Measurements from ENCODE around the gene SSH2.

The SSH2 gene

DNA sequence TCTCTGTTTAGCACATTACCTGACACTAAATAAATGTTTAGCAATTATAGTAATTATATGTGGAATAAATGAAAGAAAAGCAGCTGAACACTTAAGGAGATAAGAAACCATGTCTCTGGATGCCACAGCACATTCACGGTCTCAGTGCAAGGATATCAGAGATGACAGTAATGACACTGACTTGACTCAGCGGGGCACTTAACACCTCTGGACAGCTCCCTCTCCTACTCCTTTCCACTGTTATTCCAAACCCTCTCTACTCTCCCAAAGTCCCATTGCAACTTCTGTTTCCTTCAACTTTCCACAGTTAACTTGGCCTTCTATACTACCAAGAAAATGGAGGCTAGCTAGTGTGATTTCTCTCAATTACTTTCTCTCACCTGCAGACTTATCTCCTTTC is 214.3 kb downstream of the SSH2 start:
- no peak for ATAC-seq

DNA sequence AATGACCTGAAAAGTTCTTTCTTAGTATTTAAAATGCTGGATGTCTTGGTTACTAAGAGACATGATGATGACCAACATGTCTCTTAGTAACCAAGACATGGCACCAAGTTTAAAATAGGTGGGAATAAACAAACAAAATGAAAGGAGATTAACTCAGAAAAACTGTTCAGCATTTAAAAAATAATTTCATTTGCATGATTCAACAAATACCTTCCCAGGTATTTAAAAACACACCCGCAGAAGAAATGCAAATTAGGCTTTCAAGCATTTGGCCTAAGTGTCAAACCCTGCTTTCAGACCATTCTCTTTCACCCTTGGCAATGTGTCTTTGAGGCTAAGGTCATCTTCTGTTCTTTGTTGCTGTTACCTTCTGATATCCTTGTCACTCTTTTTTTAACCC is 215.9 kb downstream of the SSH2 start:
- no peak for TF ChIP-seq ZFP3 (CRISPR knock-in tag; IDR thresholded peaks at IDR 0.05)
- TF ChIP-seq BACH2 (CRISPR knock-in tag; IDR thresholded peaks at IDR 0.05; ENCODE audit: borderline replicate concordance) = no peak
- no peak for TF ChIP-seq ZNF70 (CRISPR knock-in tag; IDR thresholded peaks at IDR 0.05)
- TF ChIP-seq TOX (CRISPR knock-in tag; IDR thresholded peaks at IDR 0.05; ENCODE audit: borderline replicate concordance) = no peak
- no peak for TF ChIP-seq ESRRG (CRISPR knock-in tag; IDR thresholded peaks at IDR 0.05)
- no peak for TF ChIP-seq ZNF8 (CRISPR knock-in tag; IDR thresholded peaks at IDR 0.05)
- no peak for TF ChIP-seq ZNF565 (CRISPR knock-in tag; conservative IDR thresholded peaks at IDR 0.05; ENCODE audit: low read depth)
- TF ChIP-seq ZFP30 (CRISPR knock-in tag; IDR thresholded peaks at IDR 0.05) = no peak
- TF ChIP-seq OSR1 (CRISPR knock-in tag; IDR thresholded peaks at IDR 0.05) = no peak
- TF ChIP-seq ARNTL (CRISPR knock-in tag; IDR thresholded peaks at IDR 0.05; ENCODE audit: borderline replicate concordance, low read depth) = no peak
- TF ChIP-seq, protein P1, sequence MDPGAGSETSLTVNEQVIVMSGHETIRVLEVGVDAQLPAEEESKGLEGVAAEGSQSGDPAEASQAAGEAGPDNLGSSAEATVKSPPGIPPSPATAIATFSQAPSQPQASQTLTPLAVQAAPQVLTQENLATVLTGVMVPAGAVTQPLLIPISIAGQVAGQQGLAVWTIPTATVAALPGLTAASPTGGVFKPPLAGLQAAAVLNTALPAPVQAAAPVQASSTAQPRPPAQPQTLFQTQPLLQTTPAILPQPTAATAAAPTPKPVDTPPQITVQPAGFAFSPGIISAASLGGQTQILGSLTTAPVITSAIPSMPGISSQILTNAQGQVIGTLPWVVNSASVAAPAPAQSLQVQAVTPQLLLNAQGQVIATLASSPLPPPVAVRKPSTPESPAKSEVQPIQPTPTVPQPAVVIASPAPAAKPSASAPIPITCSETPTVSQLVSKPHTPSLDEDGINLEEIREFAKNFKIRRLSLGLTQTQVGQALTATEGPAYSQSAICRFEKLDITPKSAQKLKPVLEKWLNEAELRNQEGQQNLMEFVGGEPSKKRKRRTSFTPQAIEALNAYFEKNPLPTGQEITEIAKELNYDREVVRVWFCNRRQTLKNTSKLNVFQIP (CRISPR knock-in tag; IDR thresholded peaks at IDR 0.05; ENCODE audit: borderline replicate concordance, low read depth) = no peak
- TF ChIP-seq CSDC2 (CRISPR knock-in tag; IDR thresholded peaks at IDR 0.05) = no peak
- TF ChIP-seq, protein P2, sequence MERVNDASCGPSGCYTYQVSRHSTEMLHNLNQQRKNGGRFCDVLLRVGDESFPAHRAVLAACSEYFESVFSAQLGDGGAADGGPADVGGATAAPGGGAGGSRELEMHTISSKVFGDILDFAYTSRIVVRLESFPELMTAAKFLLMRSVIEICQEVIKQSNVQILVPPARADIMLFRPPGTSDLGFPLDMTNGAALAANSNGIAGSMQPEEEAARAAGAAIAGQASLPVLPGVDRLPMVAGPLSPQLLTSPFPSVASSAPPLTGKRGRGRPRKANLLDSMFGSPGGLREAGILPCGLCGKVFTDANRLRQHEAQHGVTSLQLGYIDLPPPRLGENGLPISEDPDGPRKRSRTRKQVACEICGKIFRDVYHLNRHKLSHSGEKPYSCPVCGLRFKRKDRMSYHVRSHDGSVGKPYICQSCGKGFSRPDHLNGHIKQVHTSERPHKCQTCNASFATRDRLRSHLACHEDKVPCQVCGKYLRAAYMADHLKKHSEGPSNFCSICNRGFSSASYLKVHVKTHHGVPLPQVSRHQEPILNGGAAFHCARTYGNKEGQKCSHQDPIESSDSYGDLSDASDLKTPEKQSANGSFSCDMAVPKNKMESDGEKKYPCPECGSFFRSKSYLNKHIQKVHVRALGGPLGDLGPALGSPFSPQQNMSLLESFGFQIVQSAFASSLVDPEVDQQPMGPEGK (CRISPR knock-in tag; IDR thresholded peaks at IDR 0.05; ENCODE audit: borderline replicate concordance) = no peak
- TF ChIP-seq ISL1 (CRISPR knock-in tag; IDR thresholded peaks at IDR 0.05) = no peak

More for the DNA sequence above, 214.3 kb downstream of the SSH2 start:
- no peak for TF ChIP-seq ZFP30 (CRISPR knock-in tag; IDR thresholded peaks at IDR 0.05)
- TF ChIP-seq, protein P3, sequence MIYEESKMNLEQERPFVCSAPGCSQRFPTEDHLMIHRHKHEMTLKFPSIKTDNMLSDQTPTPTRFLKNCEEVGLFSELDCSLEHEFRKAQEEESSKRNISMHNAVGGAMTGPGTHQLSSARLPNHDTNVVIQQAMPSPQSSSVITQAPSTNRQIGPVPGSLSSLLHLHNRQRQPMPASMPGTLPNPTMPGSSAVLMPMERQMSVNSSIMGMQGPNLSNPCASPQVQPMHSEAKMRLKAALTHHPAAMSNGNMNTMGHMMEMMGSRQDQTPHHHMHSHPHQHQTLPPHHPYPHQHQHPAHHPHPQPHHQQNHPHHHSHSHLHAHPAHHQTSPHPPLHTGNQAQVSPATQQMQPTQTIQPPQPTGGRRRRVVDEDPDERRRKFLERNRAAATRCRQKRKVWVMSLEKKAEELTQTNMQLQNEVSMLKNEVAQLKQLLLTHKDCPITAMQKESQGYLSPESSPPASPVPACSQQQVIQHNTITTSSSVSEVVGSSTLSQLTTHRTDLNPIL (CRISPR knock-in tag; IDR thresholded peaks at IDR 0.05; ENCODE audit: low read depth) = no peak
- no peak for TF ChIP-seq ZC3H10 (CRISPR knock-in tag; IDR thresholded peaks at IDR 0.05)
- no peak for TF ChIP-seq SNAI2 (CRISPR knock-in tag; IDR thresholded peaks at IDR 0.05)
- TF ChIP-seq ZFP3 (CRISPR knock-in tag; IDR thresholded peaks at IDR 0.05) = no peak
- TF ChIP-seq, protein P4, sequence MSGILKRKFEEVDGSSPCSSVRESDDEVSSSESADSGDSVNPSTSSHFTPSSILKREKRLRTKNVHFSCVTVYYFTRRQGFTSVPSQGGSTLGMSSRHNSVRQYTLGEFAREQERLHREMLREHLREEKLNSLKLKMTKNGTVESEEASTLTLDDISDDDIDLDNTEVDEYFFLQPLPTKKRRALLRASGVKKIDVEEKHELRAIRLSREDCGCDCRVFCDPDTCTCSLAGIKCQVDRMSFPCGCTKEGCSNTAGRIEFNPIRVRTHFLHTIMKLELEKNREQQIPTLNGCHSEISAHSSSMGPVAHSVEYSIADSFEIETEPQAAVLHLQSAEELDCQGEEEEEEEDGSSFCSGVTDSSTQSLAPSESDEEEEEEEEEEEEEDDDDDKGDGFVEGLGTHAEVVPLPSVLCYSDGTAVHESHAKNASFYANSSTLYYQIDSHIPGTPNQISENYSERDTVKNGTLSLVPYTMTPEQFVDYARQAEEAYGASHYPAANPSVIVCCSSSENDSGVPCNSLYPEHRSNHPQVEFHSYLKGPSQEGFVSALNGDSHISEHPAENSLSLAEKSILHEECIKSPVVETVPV (CRISPR knock-in tag; IDR thresholded peaks at IDR 0.05) = no peak
- TF ChIP-seq ARNTL (CRISPR knock-in tag; IDR thresholded peaks at IDR 0.05; ENCODE audit: borderline replicate concordance, low read depth) = no peak
- no peak for TF ChIP-seq BACH2 (CRISPR knock-in tag; IDR thresholded peaks at IDR 0.05; ENCODE audit: borderline replicate concordance)
- no peak for TF ChIP-seq ISL1 (CRISPR knock-in tag; IDR thresholded peaks at IDR 0.05)
- TF ChIP-seq PPARA (CRISPR knock-in tag; IDR thresholded peaks at IDR 0.05; ENCODE audit: borderline replicate concordance) = no peak
- TF ChIP-seq OSR1 (CRISPR knock-in tag; IDR thresholded peaks at IDR 0.05) = no peak
- TF ChIP-seq, protein P5, sequence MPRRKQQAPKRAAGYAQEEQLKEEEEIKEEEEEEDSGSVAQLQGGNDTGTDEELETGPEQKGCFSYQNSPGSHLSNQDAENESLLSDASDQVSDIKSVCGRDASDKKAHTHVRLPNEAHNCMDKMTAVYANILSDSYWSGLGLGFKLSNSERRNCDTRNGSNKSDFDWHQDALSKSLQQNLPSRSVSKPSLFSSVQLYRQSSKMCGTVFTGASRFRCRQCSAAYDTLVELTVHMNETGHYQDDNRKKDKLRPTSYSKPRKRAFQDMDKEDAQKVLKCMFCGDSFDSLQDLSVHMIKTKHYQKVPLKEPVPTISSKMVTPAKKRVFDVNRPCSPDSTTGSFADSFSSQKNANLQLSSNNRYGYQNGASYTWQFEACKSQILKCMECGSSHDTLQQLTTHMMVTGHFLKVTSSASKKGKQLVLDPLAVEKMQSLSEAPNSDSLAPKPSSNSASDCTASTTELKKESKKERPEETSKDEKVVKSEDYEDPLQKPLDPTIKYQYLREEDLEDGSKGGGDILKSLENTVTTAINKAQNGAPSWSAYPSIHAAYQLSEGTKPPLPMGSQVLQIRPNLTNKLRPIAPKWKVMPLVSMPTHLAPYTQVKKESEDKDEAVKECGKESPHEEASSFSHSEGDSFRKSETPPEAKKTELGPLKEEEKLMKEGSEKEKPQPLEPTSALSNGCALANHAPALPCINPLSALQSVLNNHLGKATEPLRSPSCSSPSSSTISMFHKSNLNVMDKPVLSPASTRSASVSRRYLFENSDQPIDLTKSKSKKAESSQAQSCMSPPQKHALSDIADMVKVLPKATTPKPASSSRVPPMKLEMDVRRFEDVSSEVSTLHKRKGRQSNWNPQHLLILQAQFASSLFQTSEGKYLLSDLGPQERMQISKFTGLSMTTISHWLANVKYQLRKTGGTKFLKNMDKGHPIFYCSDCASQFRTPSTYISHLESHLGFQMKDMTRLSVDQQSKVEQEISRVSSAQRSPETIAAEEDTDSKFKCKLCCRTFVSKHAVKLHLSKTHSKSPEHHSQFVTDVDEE (CRISPR knock-in tag; IDR thresholded peaks at IDR 0.05) = no peak
- no peak for TF ChIP-seq CSDC2 (CRISPR knock-in tag; IDR thresholded peaks at IDR 0.05)
- no peak for TF ChIP-seq ESRRG (CRISPR knock-in tag; IDR thresholded peaks at IDR 0.05)
- no peak for TF ChIP-seq RARB (CRISPR knock-in tag; IDR thresholded peaks at IDR 0.05)
- TF ChIP-seq, protein P2 (CRISPR knock-in tag; IDR thresholded peaks at IDR 0.05; ENCODE audit: borderline replicate concordance) = no peak

More for the DNA sequence above, 215.9 kb downstream of the SSH2 start:
- no peak for ATAC-seq
